Aorta (tissue), 5 donors: ENCODE results near the gene GPR146. TPM values are rescaled to one million over a fixed set of nuclear protein-coding genes. Genes with fewer than 3 reads are reported as not detected.
A peak's percentile ranks its signal among the peaks of the same experiment; 100 is the strongest.

Experiments
- ATAC-seq: fragments of 200-7000 bp; cut with Tn5 transposase; one replicate; pipeline ENCODE4 v1.9.1; 2022; ENCODE audit warnings: moderate library complexity; ENCODE audit not compliant: low FRiP score
- DNase-seq, 2 donors: peaks; one replicate each; pipeline ENCODE4 v3.0.0-alpha.2; 2020
- H3K27ac ChIP-seq, 2 donors: one replicate each; pipeline ENCODE4 v1.5.1; 2013; ENCODE audit warnings: low read length in 2 of 2, mild to moderate bottlenecking in 2 of 2, moderate library complexity in 2 of 2, control low read depth in 1 of 2, inconsistent platforms in 1 of 2, low read depth in 1 of 2
- H3K27me3 ChIP-seq, 2 donors: one replicate each; pipeline ENCODE4 v1.6.1; 2013; ENCODE audit warnings: control low read depth in 1 of 2, low read length in 1 of 2, mild to moderate bottlenecking in 1 of 2, moderate library complexity in 1 of 2; ENCODE audit not compliant: insufficient read depth in 2 of 2, control insufficient read depth in 1 of 2
- H3K36me3 ChIP-seq, 2 donors: one replicate each; pipeline ENCODE4 v1.6.1; 2013; ENCODE audit warnings: control low read depth in 1 of 2, low read length in 1 of 2, mild to moderate bottlenecking in 1 of 2; ENCODE audit not compliant: insufficient read depth in 2 of 2, control insufficient read depth in 1 of 2
- H3K4me1 ChIP-seq, 2 donors: one replicate each; pipeline ENCODE4 v1.6.1; 2013; ENCODE audit warnings: low read length in 2 of 2, control low read depth in 1 of 2, mild to moderate bottlenecking in 1 of 2, moderate library complexity in 1 of 2; ENCODE audit not compliant: insufficient read depth in 2 of 2, control insufficient read depth in 1 of 2
- H3K4me3 ChIP-seq, 2 donors: one replicate each; pipeline ENCODE4 v1.5.1; 2013; ENCODE audit warnings: low read length in 2 of 2, control low read depth in 1 of 2, mild to moderate bottlenecking in 1 of 2
- H3K9me3 ChIP-seq: one replicate; pipeline ENCODE4 v1.6.1; 2013; ENCODE audit warnings: mild to moderate bottlenecking, low read length; ENCODE audit not compliant: control insufficient read depth
- WGBS, 2 donors: extraction: QIAGEN DNeasy Blood & Tissue Kit; methylation state at CpG; one replicate each; pipeline ENCODE4 v1.1.7; 2013; 5-methylcytosine and 5-hydroxymethylcytosine counted together
- intact Hi-C, 2 donors: fragments of 100-400 bp; cut with DNase I; formaldehyde crosslinking; loops; one replicate each; pipeline versions ENCODE4 v1.14.2 to v1.15.0; 2022
- polyA plus RNA-seq, 2 donors: library from polyadenylated mRNA; stranded (reverse); fragments of 200-250 nt; gene quantifications; one replicate each; pipeline ENCODE4 v1.2.3, GENCODE V29; 2013
- total RNA-seq, 2 donors: library from RNA; stranded (reverse); fragmentation: NEBNext Ultra II Directional; extraction: Animal tissue kit (Norgen Biotek cat#: 25700); gene quantifications; one replicate each; pipeline ENCODE4 v1.2.1, GENCODE V29; 2021
- donor health status: healthy with polysubstance abuse.
- donor health status: Bipolar disorder and iron deficiency.
- donor health status: DM: no; HTN: no; CAD: no.
- donor health status: DM: no; HTN: no; CAD: no.
- donor health status: DM: yes; HTN: yes; CAD: no.

Gene GPR146
- total and polyA plus RNA-seq, 4 donors, result 2.2 to 44.2 (median 10.4) TPM

GRCh38 chr7:1090236-1090635, 45.9 kb downstream of the GPR146 start:
- H3K27me3 ChIP-seq, result no peaks in the 10 kb centered on the region
- no peaks in the 10 kb centered on the region for H3K4me1 ChIP-seq
- H3K9me3 ChIP-seq, result no peaks in the 10 kb centered on the region
- ATAC-seq (no peak), DNase-seq (no peak)
- intact Hi-C loops, result no loop called here
- H3K36me3 ChIP-seq, result no peaks in the 10 kb centered on the region
- no peak overlapping the region for H3K27ac ChIP-seq
- WGBS, 2 donors, result 92 to 95% methylated on average over 19 to 21 of the region's 21 CpGs
- no peak overlapping the region for H3K4me3 ChIP-seq

- no peak overlapping the region for H3K27ac ChIP-seq
- no peaks in the 10 kb centered on the region for H3K4me1 ChIP-seq
- intact Hi-C loops, result no loop called here
- DNase-seq, result no peak
- no peaks in the 10 kb centered on the region for H3K9me3 ChIP-seq
- ATAC-seq, result no peak
- WGBS, 2 donors, result 91 to 92% methylated on average over 28 of the region's 28 CpGs
- no peak overlapping the region for H3K4me3 ChIP-seq
- H3K27me3 ChIP-seq, result no peaks in the 10 kb centered on the region
- no peaks in the 10 kb centered on the region for H3K36me3 ChIP-seq
Measured at GRCh38 chr7:1090686-1091643, 46.6 kb downstream of the GPR146 start.

GRCh38 chr7:1091644-1092027, 47.3 kb downstream of the GPR146 start:
- WGBS, 2 donors, result 96 to 97% methylated on average over 18 of the region's 18 CpGs
- H3K4me1 ChIP-seq, result no peaks in the 10 kb centered on the region
- ATAC-seq, result no peak

GRCh38 chr7:1092161-1092632, 47.9 kb downstream of the GPR146 start:
- no peak overlapping the region for H3K4me3 ChIP-seq
- H3K27ac ChIP-seq, result no peak overlapping the region
- ATAC-seq (no peak), DNase-seq (no peak)
- H3K9me3 ChIP-seq, result no peaks in the 10 kb centered on the region
- no peaks in the 10 kb centered on the region for H3K27me3 ChIP-seq
- 95 to 97% methylated on average over 40 of the region's 40 CpGs for WGBS, 2 donors
- intact Hi-C loops, result no loop called here
- H3K36me3 ChIP-seq, result no peaks in the 10 kb centered on the region
- no peaks in the 10 kb centered on the region for H3K4me1 ChIP-seq

More at GRCh38 chr7:1091644-1092027, 47.3 kb downstream of the GPR146 start:
- H3K9me3 ChIP-seq, result no peaks in the 10 kb centered on the region
- no peaks in the 10 kb centered on the region for H3K36me3 ChIP-seq
- no peak overlapping the region for H3K4me3 ChIP-seq
- intact Hi-C loops, result no loop called here
- H3K27me3 ChIP-seq, result no peaks in the 10 kb centered on the region
- peak in 1 of 2 donors; percentile 56 for DNase-seq
- no peak overlapping the region for H3K27ac ChIP-seq

GRCh38 chr7:1092806-1093501, 48.6 kb downstream of the GPR146 start:
- 94 to 97% methylated on average over 40 of the region's 40 CpGs for WGBS, 2 donors
- ATAC-seq, result no peak
- DNase-seq, result no peak
- intact Hi-C loops, result no loop called here
- no peaks in the 10 kb centered on the region for H3K9me3 ChIP-seq
- H3K27ac ChIP-seq, result no peak overlapping the region
- H3K36me3 ChIP-seq, result no peaks in the 10 kb centered on the region
- no peak overlapping the region for H3K4me3 ChIP-seq
- no peaks in the 10 kb centered on the region for H3K27me3 ChIP-seq
- no peaks in the 10 kb centered on the region for H3K4me1 ChIP-seq

GRCh38 chr7:1093502-1093843, 49.1 kb downstream of the GPR146 start:
- WGBS, 2 donors, result 90 to 91% methylated on average over 14 of the region's 14 CpGs
- DNase-seq, result no peak
- intact Hi-C loops, result no loop called here
- H3K27me3 ChIP-seq, result no peaks in the 10 kb centered on the region
- H3K9me3 ChIP-seq, result no peaks in the 10 kb centered on the region
- H3K4me1 ChIP-seq, result no peaks in the 10 kb centered on the region
- no peak for ATAC-seq
- H3K36me3 ChIP-seq, result no peaks in the 10 kb centered on the region
- no peak overlapping the region for H3K4me3 ChIP-seq
- H3K27ac ChIP-seq, result no peak overlapping the region

GRCh38 chr7:1093916-1094508, 49.7 kb downstream of the GPR146 start:
- intact Hi-C loops, result no loop called here
- no peak for DNase-seq
- H3K27ac ChIP-seq, result no peak overlapping the region
- H3K27me3 ChIP-seq, result no peaks in the 10 kb centered on the region
- no peak for ATAC-seq
- H3K36me3 ChIP-seq, result no peaks in the 10 kb centered on the region
- WGBS, 2 donors, result 92 to 94% methylated on average over 20 of the region's 20 CpGs
- H3K4me3 ChIP-seq, result no peak overlapping the region
- no peaks in the 10 kb centered on the region for H3K4me1 ChIP-seq
- no peaks in the 10 kb centered on the region for H3K9me3 ChIP-seq

GRCh38 chr7:1094870-1095269, 50.5 kb downstream of the GPR146 start:
- no peak for ATAC-seq
- no peaks in the 10 kb centered on the region for H3K27me3 ChIP-seq
- H3K36me3 ChIP-seq, result no peaks in the 10 kb centered on the region
- intact Hi-C loops, result no loop called here
- no peak overlapping the region for H3K4me3 ChIP-seq
- no peak overlapping the region for H3K27ac ChIP-seq
- H3K4me1 ChIP-seq, result no peaks in the 10 kb centered on the region
- no peak for DNase-seq
- no peaks in the 10 kb centered on the region for H3K9me3 ChIP-seq
- 81 to 85% methylated on average over 14 of the region's 14 CpGs for WGBS, 2 donors
